Activated CD4-positive, alpha-beta T cell treated with anti-CD3 and anti-CD28 coated beads for 36 hours (primary cell): Measurements from ENCODE around the gene CLNK. TPM values are rescaled to one million over a fixed set of nuclear protein-coding genes. Genes with fewer than 3 reads are reported as not detected.
"Not testable (repeated sequence)": the region's sequence is repeated elsewhere in the genome, so short reads cannot be mapped to it uniquely, and the experiment has no call there.

Experiments used
- ATAC-seq: fragments of 200-7000 bp; cut with Tn5 transposase; one replicate; pipeline ENCODE4 v1.10.0; 2021; ENCODE audit warnings: mild to moderate bottlenecking, moderate library complexity
- CTCF ChIA-PET: fragments of 350-600 bp; sonication (Branson Sonifier 250); formaldehyde crosslinking; loops from one replicate; lab custom pipeline; 2021; ENCODE audit warnings: antibody characterized with exemption; lab: Charles Lee
- POLR2A ChIA-PET: fragments of 350-600 bp; sonication (Branson Sonifier 250); formaldehyde crosslinking; loops from one replicate; lab custom pipeline; 2021; ENCODE audit warnings: antibody characterized with exemption, inconsistent platforms; lab: Charles Lee
- DNase-seq: peaks from one replicate; pipeline ENCODE4 v3.0.0-alpha.2; 2020
- H3K27ac Mint-ChIP-seq: one replicate; pipeline ENCODE4 v1.8.0; 2021; ENCODE audit warnings: mixed read lengths
- H3K27me3 Mint-ChIP-seq: one replicate; pipeline ENCODE4 v1.8.0; 2021; ENCODE audit warnings: mixed read lengths
- H3K36me3 Mint-ChIP-seq: one replicate; pipeline ENCODE4 v1.8.0; 2021; ENCODE audit warnings: low read depth, mixed read lengths
- H3K4me1 Mint-ChIP-seq: one replicate; pipeline ENCODE4 v1.8.0; 2021; ENCODE audit warnings: mixed read lengths
- H3K4me3 Mint-ChIP-seq: one replicate; pipeline ENCODE4 v1.8.0; 2021; ENCODE audit warnings: mild to moderate bottlenecking, moderate library complexity, mixed read lengths
- H3K9me3 Mint-ChIP-seq: one replicate; pipeline ENCODE4 v1.8.0; 2021; ENCODE audit warnings: low read depth, mixed read lengths
- intact Hi-C, 2 experiments: fragments of 100-400 bp; cut with DNase I in 1 of 2; cut with micrococcal nuclease in 1 of 2; formaldehyde crosslinking; loops; one replicate each; pipeline versions ENCODE4 v1.14.2 to v1.15.1; 2022 to 2024; cut with DNase I, micrococcal nuclease
- total RNA-seq, 2 experiments: library from RNA; stranded (reverse); gene quantifications; one replicate each; pipeline ENCODE4 v1.2.3, GENCODE V29; 2021

The CLNK gene
- total RNA-seq, 2 experiments from 2014 or later = not detected

DNA sequence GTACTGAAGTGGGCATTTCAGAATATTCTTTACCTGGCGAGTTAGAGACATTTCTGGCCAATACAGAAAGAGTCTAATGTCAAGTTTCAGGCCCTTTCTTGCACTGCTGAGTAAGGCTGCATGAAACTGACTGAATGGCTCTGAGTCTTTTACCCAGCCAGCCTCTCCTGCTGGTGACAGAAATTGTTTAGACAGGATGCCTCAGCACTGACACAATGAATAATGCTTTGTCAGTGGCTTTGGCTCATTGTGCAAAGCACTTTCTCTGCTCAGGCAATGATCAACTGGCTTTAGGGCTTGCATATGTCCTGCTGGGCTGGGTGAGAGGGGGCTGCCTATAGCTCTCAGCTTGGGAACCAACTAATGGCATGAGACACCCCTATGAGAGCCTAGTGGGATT, 45.5 kb downstream of the CLNK start:
- H3K4me1 Mint-ChIP-seq = peaks cover 9% of the 10 kb centered on the region
- H3K27ac Mint-ChIP-seq = no peak overlapping the region
- no peak overlapping the region for H3K4me3 Mint-ChIP-seq
- H3K36me3 Mint-ChIP-seq = no peaks in the 10 kb centered on the region
- no peaks in the 10 kb centered on the region for H3K9me3 Mint-ChIP-seq
- ATAC-seq (no peak), DNase-seq (no peak)
- intact Hi-C loops = no loop called here
- POLR2A ChIA-PET = no interaction called here
- no peaks in the 10 kb centered on the region for H3K27me3 Mint-ChIP-seq
- CTCF ChIA-PET = no interaction called here

DNA sequence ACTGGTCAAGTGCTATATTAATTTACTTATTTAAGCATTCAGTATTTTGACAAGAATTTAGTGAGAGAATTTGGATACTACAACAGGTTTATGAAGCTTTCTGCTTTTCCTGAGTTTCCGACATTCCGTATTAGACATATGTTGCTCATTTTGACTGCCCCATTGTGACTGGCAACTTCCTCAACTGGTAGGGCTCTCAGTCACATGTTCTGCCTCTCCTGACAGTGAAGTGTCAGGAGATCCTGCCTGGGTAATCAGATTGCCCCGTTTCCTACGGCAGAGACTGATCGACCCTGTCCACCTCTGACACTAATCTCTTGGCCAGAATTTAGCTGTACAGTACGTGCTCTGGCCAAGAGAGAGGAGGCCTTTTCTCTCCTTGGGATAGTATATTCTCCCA, 49.5 kb downstream of the CLNK start:
- intact Hi-C loops = no loop called here
- H3K27ac Mint-ChIP-seq = no peak overlapping the region
- no peaks in the 10 kb centered on the region for H3K9me3 Mint-ChIP-seq

DNA sequence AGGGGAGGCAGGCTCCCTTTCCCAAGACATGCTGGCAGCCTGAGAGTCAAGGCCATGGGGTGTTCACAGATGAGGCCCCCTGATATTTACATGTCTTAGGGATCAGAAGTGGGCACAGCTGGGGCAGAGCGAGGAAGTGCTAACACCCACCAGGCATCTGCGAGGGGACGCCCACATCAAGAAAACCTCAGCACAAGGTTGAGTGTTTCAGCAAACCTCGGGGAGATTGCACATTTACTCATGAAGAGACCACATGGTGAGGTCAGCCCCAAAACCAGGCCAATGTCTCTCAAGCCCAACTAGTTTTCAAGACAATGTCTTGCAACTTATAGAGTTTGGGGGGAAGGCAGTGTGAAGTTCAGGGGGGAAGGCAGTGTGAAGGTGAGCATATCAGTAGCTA, 55.2 kb downstream of the CLNK start:
- Mint-ChIP-seq H3K4me1 (no peaks in the 10 kb centered on the region), H3K27ac (no peak overlapping the region), H3K36me3 (no peaks in the 10 kb centered on the region), H3K27me3 (no peaks in the 10 kb centered on the region), H3K4me3 (no peak overlapping the region), H3K9me3 (no peaks in the 10 kb centered on the region)
- POLR2A ChIA-PET = no interaction called here
- ATAC-seq (no peak), DNase-seq (no peak)
- CTCF ChIA-PET = no interaction called here
- intact Hi-C loops = no loop called here

More for the DNA sequence above, 49.5 kb downstream of the CLNK start:
- Mint-ChIP-seq H3K36me3 (no peaks in the 10 kb centered on the region), H3K4me3 (no peak overlapping the region), H3K27me3 (no peaks in the 10 kb centered on the region), H3K4me1 (no peaks in the 10 kb centered on the region)
- CTCF ChIA-PET = no interaction called here
- no peak for DNase-seq
- POLR2A ChIA-PET = no interaction called here
- no peak for ATAC-seq

DNA sequence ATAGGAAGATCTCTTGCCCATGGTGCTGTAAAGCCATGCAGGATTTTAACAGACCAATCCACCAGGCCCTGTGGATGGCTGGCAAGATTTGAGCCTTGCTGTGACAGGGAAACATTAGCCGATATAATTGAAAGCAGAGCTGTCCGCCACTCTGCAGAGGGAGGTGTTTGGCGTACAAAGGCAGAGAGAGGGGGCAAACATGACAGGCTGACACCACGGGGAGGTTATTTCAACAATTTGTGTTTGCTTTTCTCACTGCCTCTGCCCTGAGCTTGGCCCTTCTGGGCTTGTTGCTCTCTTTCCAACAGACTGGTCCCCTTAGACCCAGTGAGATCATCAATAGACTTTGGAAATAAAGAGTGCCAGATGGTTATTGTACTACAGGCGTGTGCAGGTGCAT, 59.4 kb downstream of the CLNK start:
- Mint-ChIP-seq H3K4me3 (no peak overlapping the region), H3K36me3 (no peaks in the 10 kb centered on the region), H3K27me3 (no peaks in the 10 kb centered on the region), H3K4me1 (no peaks in the 10 kb centered on the region), H3K27ac (no peak overlapping the region), H3K9me3 (no peaks in the 10 kb centered on the region)
- intact Hi-C loops = no loop called here
- ChIA-PET CTCF (interaction anchor here (0.5 to 0.7 kb wide), 2 partner anchors 71 to 775 kb away, joined by 3 read pairs; no protein-coding TSS in a partner anchor), POLR2A (no interaction called here)
- DNase-seq = no peak
- ATAC-seq = no peak

DNA sequence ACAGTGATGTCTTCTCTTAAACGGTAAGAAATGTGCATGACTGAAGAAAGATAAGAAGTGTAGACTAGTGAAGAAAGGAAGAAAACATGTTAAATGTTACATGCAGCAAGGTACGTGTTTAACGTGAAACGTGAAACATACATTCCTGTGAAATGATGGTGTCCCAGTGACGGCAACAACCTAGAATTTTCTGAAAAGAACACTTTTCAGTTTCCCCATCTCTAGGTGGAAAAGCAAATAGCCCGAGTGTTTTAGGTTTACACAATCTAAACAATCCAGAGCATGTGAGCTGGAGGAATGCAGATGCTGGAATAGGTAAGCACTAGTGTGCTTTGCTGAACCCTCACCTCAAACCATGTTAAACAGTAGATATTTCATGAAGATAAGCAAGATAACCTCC, 60.7 kb downstream of the CLNK start:
- intact Hi-C loops = no loop called here
- ChIA-PET CTCF (no interaction called here), POLR2A (no interaction called here)

DNA sequence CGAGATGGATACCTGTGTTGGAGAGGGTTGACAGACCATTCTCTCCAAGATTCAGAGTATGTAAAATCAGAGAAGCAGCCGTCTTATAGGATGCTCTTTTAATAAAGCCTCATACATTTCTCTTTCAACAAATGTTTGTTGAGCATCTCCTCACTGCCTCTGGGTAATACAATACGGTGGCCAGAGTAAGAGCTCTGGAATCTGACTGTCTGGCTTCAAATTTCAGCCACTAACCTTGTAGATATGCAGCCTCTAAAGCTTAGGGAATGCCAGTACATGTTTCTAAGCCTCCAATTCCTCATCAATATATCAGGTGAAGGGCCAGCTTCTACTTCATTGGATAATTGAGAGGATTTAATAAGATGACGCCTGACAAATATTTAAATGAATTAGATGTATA, 61.3 kb downstream of the CLNK start:
- no peak overlapping the region for H3K4me3 Mint-ChIP-seq
- no peak for DNase-seq
- no peaks in the 10 kb centered on the region for H3K4me1 Mint-ChIP-seq
- intact Hi-C loops = no loop called here
- H3K27me3 Mint-ChIP-seq = no peaks in the 10 kb centered on the region
- ATAC-seq = no peak
- H3K36me3 Mint-ChIP-seq = no peaks in the 10 kb centered on the region
- H3K27ac Mint-ChIP-seq = no peak overlapping the region
- H3K9me3 Mint-ChIP-seq = no peaks in the 10 kb centered on the region
- ChIA-PET CTCF (no interaction called here), POLR2A (no interaction called here)

More for the DNA sequence above, 60.7 kb downstream of the CLNK start:
- H3K9me3 Mint-ChIP-seq = no peaks in the 10 kb centered on the region
- ATAC-seq = no peak
- no peaks in the 10 kb centered on the region for H3K27me3 Mint-ChIP-seq
- H3K4me1 Mint-ChIP-seq = no peaks in the 10 kb centered on the region
- no peak overlapping the region for H3K4me3 Mint-ChIP-seq
- no peak overlapping the region for H3K27ac Mint-ChIP-seq
- no peaks in the 10 kb centered on the region for H3K36me3 Mint-ChIP-seq
- no peak for DNase-seq

DNA sequence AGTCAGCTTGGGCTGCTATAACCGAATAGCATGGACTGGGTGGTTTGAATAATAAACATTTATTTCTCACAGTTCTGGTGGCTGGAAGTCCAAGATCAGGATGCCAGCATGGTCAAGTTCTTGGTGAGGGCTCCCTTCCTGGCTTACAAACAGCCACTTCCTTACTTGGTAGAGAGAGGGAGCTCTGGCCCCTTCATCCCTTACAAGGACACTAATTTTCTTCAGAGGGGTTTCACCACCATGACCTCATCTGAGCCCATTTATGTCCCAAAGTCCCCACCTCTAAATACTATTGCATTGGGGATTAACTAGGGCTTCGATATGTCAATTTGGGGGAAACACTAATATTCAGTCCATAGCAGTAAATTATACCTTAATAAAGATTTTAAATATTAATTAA, 61.8 kb downstream of the CLNK start:
- CTCF ChIA-PET = no interaction called here
- POLR2A ChIA-PET = interaction anchor here (0.6 kb wide), 1 partner anchor 12 kb away, joined by 3 read pairs; no protein-coding TSS in a partner anchor
- H3K4me3 Mint-ChIP-seq = no peak overlapping the region
- ATAC-seq = no peak
- no peaks in the 10 kb centered on the region for H3K9me3 Mint-ChIP-seq
- H3K27ac Mint-ChIP-seq = no peak overlapping the region
- DNase-seq = no peak
- H3K27me3 Mint-ChIP-seq = no peaks in the 10 kb centered on the region
- H3K4me1 Mint-ChIP-seq = no peaks in the 10 kb centered on the region
- intact Hi-C loops = no loop called here
- H3K36me3 Mint-ChIP-seq = no peaks in the 10 kb centered on the region

DNA sequence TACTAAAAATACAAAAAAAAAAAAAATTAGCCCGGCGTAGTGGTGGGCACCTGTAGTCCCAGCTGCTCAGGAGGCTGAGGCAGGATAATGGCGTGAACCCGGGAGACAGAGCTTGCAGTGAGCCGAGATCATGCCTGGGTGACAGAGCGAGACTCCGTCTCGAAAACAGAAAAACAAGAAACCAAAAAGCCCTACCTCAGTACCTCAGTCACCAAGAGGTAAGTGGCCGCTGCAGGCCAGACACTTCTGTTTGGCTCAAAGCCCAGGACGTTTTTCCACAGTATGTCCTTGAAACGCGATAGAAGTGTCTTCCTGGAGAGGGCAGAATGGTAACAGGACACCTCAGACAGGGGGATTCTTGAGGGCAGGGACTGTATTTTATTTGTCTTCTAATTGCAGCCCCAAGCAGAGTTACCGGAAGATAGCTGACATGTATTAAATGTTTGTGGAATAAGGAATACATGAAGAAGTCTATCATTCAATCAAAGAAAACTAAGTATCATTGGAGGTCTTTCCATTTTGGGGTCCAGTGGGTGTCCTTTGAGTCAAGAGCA, 63.6 kb downstream of the CLNK start:
- Mint-ChIP-seq H3K4me3 (no peak overlapping the region), H3K36me3 (no peaks in the 10 kb centered on the region), H3K9me3 (no peaks in the 10 kb centered on the region), H3K4me1 (no peaks in the 10 kb centered on the region), H3K27ac (no peak overlapping the region), H3K27me3 (no peaks in the 10 kb centered on the region)
- CTCF ChIA-PET = interaction anchor here (0.6 kb wide), 1 partner anchor 66 kb away, joined by 3 read pairs; no protein-coding TSS in a partner anchor
- ATAC-seq = no peak
- intact Hi-C loops = no loop called here
- DNase-seq = no peak
- POLR2A ChIA-PET = no interaction called here

DNA sequence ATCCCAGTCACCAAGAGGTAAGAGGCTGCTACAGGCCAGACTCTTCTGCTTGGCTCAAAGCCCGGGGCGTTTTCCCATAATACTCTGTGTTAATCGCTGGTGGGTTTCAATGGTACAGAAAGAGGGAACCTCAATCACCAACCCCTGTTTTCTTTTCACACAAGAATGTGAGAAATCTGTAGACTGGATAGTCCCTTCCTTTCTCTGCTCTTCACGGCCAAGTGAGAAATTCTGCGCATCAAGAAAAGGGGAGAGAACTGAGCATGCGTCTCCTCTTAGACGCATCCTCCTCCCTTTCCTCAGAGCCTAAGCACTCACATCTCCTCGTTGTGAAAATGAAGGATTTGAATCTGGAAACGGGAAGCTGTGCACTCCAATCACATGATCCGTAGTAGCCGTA, 64.7 kb downstream of the CLNK start:
- H3K27me3 Mint-ChIP-seq = no peaks in the 10 kb centered on the region
- H3K36me3 Mint-ChIP-seq = no peaks in the 10 kb centered on the region
- H3K9me3 Mint-ChIP-seq = no peaks in the 10 kb centered on the region
- ATAC-seq (no peak), DNase-seq (no peak)
- ChIA-PET POLR2A (no interaction called here), CTCF (no interaction called here)
- intact Hi-C loops = no loop called here
- no peak overlapping the region for H3K27ac Mint-ChIP-seq
- H3K4me1 Mint-ChIP-seq = no peaks in the 10 kb centered on the region
- H3K4me3 Mint-ChIP-seq = no peak overlapping the region

DNA sequence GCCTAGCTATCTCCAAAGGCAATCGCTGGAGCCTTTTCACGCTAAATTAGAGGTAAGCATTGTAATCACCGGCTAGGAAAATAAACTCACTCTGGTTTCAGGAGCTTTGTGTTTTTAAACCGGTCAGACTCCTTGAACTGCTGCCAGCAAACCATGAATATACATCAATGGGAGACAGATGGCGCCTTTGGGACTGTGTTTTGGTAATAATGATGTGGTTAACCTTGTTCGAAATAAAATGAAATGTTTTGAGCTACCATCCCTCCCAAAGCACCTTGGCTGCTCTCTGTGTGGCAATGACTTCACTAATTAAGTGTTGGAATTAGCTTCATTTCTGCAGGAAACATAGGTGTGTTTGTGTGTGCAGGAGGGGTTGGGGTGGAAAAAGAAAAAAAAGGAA, 65.3 kb downstream of the CLNK start:
- intact Hi-C loops = no loop called here
- ChIA-PET CTCF (no interaction called here), POLR2A (no interaction called here)
- Mint-ChIP-seq H3K4me3 (no peak overlapping the region), H3K36me3 (no peaks in the 10 kb centered on the region), H3K9me3 (no peaks in the 10 kb centered on the region), H3K4me1 (no peaks in the 10 kb centered on the region), H3K27me3 (no peaks in the 10 kb centered on the region), H3K27ac (no peak overlapping the region)
- no peak for DNase-seq
- ATAC-seq = no peak

DNA sequence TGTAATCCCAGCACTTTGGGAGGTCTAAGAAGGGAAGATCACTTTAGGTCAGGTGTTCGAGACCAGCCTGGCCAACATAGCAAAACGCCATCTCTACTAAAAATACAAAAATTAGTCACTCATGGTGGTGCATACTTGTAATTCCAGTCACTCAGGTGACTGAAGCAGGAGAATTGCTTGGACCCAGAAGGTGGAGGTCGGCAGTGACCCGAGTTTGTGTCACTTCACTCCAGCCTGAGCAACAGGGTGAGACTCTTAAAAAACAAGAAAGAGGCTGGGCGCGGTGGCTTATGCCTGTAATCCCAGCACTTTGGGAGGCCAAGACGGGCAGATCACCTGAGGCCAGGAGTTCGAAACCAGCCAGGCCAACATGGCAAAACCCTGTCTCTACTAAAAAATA, 69.6 kb downstream of the CLNK start:
- H3K36me3 Mint-ChIP-seq, H3K4me1 Mint-ChIP-seq, H3K27me3 Mint-ChIP-seq, H3K27ac Mint-ChIP-seq, intact Hi-C loops, DNase-seq, ATAC-seq, H3K9me3 Mint-ChIP-seq, H3K4me3 Mint-ChIP-seq, POLR2A ChIA-PET, CTCF ChIA-PET: not testable (repeated sequence)

DNA sequence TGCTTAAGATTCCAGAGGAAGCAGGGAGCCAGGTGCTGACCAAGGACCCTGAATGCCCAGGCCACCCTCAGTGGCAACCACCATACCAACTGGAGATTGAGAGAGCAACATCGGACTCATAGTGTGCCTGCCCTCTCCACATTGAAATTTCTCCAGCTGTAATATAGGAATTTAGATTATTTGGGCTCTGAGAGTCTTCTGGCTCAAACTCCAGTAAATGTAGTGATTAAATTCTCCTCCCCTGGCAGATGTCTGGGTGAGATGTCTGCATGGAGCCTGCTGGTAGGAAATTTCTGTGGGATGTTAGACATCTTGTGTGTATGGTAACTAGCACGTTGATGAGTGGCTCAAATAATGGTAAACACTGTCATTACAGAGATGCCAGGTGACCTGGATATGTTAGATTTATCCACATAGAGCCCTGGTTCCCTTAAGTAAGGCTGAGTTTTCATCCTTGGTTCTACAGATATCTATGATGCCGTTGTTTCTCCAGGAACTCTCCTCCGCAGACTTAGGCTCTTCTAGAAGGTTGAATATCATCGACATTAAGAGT, 70.6 kb downstream of the CLNK start:
- Mint-ChIP-seq H3K36me3 (no peaks in the 10 kb centered on the region), H3K27me3 (no peaks in the 10 kb centered on the region), H3K4me3 (no peak overlapping the region), H3K4me1 (no peaks in the 10 kb centered on the region), H3K27ac (no peak overlapping the region), H3K9me3 (no peaks in the 10 kb centered on the region)
- ChIA-PET POLR2A (no interaction called here), CTCF (no interaction called here)
- ATAC-seq (no peak), DNase-seq (no peak)
- intact Hi-C loops = no loop called here
